ENCODE measurements around the gene KIF6. TPM values are rescaled to one million over a fixed set of nuclear protein-coding genes. Genes with fewer than 3 reads are reported as not detected.

The KIF6 gene
- total RNA-seq, 1 donor from 2014 or later, result 0.43 TPM

DNA sequence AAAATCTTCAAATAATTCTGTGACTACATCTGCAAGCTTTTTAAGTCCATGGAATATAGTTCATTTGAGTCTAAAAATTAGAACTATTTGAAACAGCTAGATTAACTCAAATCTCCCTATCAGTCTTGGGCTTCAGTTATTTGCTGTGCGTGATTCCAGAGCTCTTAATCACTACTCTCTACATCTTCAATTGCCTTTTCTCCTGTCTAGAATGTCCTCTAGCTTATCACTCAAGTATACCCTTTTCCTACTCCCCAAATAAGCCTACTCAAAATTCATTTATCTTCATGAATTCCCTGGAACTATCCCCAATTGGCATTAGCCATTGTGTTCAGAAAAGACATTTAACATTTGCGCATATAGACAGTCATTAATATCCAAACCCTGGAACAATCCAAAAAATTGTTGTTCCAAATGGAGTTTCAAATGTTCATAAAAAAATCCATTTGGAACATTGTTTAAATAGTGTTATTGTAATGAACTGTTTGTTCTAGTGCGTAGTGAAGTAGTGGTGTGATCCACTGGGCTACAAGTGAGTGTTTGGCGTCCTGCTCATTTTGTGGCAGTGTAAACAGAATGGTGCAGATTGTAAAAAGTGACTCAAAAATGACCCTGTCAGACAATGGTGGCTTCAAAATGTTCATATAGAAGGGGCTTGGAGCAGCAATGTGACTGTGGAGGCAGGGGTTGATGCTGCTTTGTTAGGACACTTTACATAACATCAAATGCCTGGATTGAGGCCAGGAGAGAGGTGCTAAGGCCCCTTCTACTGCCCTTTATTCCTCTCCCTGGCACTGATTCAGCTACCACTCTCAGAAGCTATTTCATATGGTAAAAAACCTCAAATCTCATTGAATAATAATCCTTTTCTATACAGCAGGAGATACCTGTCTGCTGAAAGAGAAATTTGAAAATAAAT, 122.3 kb downstream of the KIF6 start:
- no peak for TF ChIP-seq CTCF (IDR thresholded peaks at IDR 0.05)
- Histone ChIP-seq H3K4me3 (no peak overlapping the region), H3K4me1 (no peaks in the 10 kb centered on the region), H3K36me3 (no peaks in the 10 kb centered on the region), H3K27me3 (no peaks in the 10 kb centered on the region), H3K9me3 (no peaks in the 10 kb centered on the region), H3K27ac (no peak overlapping the region)
- no peak for DNase-seq (ENCODE audit: low spot score in 2 of 2)
- intact Hi-C loops (cut with DNase I), result no loop called here

- DNase-seq (ENCODE audit: low spot score in 2 of 2), result no peak
- no peak for TF ChIP-seq CTCF (IDR thresholded peaks at IDR 0.05)
- Histone ChIP-seq H3K9me3 (no peaks in the 10 kb centered on the region), H3K4me1 (no peaks in the 10 kb centered on the region), H3K36me3 (no peaks in the 10 kb centered on the region), H3K27ac (no peak overlapping the region), H3K4me3 (no peak overlapping the region), H3K27me3 (no peaks in the 10 kb centered on the region)
- intact Hi-C loops (cut with DNase I), result loop anchor here (5.0 kb wide), 1 partner anchor 228 kb away; no protein-coding TSS in a partner anchor
Observed at GRCh38 chr6:39599973-39600372, 125.2 kb downstream of the KIF6 start.

DNA sequence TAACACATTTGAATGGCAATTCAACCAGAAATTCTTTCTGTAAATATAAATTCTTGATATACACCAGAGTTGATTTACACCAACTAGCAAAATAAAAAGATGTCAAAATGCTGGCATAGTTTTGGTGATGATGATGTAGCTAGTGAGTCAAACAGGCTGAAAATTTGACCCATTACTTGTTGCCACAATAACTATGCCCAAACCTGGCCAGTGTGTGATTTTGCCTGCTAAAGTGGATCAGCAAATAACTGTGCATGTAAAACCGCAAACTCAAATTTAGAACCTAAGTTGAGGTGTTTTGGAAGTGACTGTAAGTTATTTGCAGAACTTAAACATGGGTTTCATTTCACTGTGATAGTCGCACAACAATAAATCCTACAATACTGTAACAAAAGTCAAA, 125.9 kb downstream of the KIF6 start:
- Histone ChIP-seq H3K27me3 (no peaks in the 10 kb centered on the region), H3K36me3 (no peaks in the 10 kb centered on the region), H3K4me3 (no peak overlapping the region), H3K27ac (no peak overlapping the region), H3K4me1 (no peaks in the 10 kb centered on the region), H3K9me3 (no peaks in the 10 kb centered on the region)
- intact Hi-C loops (cut with DNase I), result loop anchor here (5.0 kb wide), 1 partner anchor 227 kb away; no protein-coding TSS in a partner anchor
- TF ChIP-seq CTCF (IDR thresholded peaks at IDR 0.05), result no peak
- DNase-seq (ENCODE audit: low spot score in 2 of 2), result no peak

DNA sequence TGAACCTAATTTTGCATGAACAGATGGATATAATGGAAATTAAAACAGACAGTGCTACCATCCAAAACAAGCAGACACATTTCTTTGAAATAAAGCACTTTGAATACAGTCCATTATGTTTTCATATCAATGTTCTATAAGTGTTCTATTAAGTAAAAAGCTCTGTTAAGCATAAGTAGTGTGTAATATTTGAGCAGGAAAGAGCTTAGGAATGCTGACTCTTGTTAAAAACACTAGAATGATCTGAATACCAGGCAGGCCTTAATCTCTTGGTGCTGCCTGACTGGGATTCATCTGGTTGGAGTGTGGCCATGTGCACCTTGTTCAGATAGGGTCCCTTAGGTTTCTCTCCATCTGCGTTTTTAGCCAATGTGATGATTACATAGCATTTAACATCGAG, 130.9 kb downstream of the KIF6 start:
- Histone ChIP-seq H3K27me3 (no peaks in the 10 kb centered on the region), H3K9me3 (no peaks in the 10 kb centered on the region), H3K36me3 (no peaks in the 10 kb centered on the region), H3K4me1 (no peaks in the 10 kb centered on the region), H3K4me3 (no peak overlapping the region), H3K27ac (no peak overlapping the region)
- DNase-seq (ENCODE audit: low spot score in 2 of 2), result no peak
- no peak for TF ChIP-seq CTCF (IDR thresholded peaks at IDR 0.05)
- intact Hi-C loops (cut with DNase I), result no loop called here

- Histone ChIP-seq H3K36me3 (no peaks in the 10 kb centered on the region), H3K4me3 (no peak overlapping the region), H3K27me3 (no peaks in the 10 kb centered on the region), H3K27ac (no peak overlapping the region), H3K4me1 (no peaks in the 10 kb centered on the region), H3K9me3 (no peaks in the 10 kb centered on the region)
- no peak for TF ChIP-seq CTCF (IDR thresholded peaks at IDR 0.05)
- no peak for DNase-seq (ENCODE audit: low spot score in 2 of 2)
- intact Hi-C loops (cut with DNase I), result no loop called here
Observed at GRCh38 chr6:39593646-39594045, 131.6 kb downstream of the KIF6 start.

All from ascending aorta (tissue), 2 donors.